GM21529 (cell line): ENCODE measurements around the gene FRG2C.
A peak's percentile ranks its signal among the peaks of the same experiment; 100 is the strongest.
"Not testable (repeated sequence)": the region's sequence is repeated elsewhere in the genome, so short reads cannot be mapped to it uniquely, and the experiment has no call there.

Experiments
- ATAC-seq: cut with Tn5 transposase; IDR thresholded peaks from one replicate; pipeline ENCODE4 v1.9.1; 2021; ENCODE audit not compliant: unreplicated experiment

FRG2C gene

GRCh38 chr3:75669348-75670297, 5.5 kb downstream of the FRG2C start:
- peak; percentile 54 for ATAC-seq

GRCh38 chr3:75670298-75671286, 6.5 kb downstream of the FRG2C start:
- ATAC-seq = not testable (repeated sequence)

- ATAC-seq = not testable (repeated sequence)
Observed at GRCh38 chr3:75671287-75672139, 7.4 kb downstream of the FRG2C start.

GRCh38 chr3:75672140-75672775, 8.1 kb downstream of the FRG2C start:
- not testable (repeated sequence) for ATAC-seq

GRCh38 chr3:75683965-75684364, 19.8 kb downstream of the FRG2C start:
- ATAC-seq = not testable (repeated sequence)

- ATAC-seq = no peak
Observed at GRCh38 chr3:75687323-75687722, 23.2 kb downstream of the FRG2C start.

- ATAC-seq = no peak
Observed at GRCh38 chr3:75692061-75692460, 27.9 kb downstream of the FRG2C start.
